ENCODE results near the gene LTBP1.

- TF ChIP-seq CTCF (conservative IDR thresholded peaks at IDR 0.05) (peak; percentile 73), EZH2 (IDR thresholded peaks at IDR 0.05; ENCODE audit: low read depth) (no peak)
Measured at GRCh38 chr2:33034784-33035183, 88.0 kb downstream of the LTBP1 start.
